IMR-90 (cell line): Measurements from ENCODE around the gene ARTN. TPM values are rescaled to one million over a fixed set of nuclear protein-coding genes. Genes with fewer than 3 reads are reported as not detected.

Source experiments
- ATAC-seq: fragments of 200-7000 bp; cut with Tn5 transposase; 2 replicates; pipeline ENCODE4 v1.9.1; 2020; ENCODE audit warnings: low read depth, mild to moderate bottlenecking, moderate library complexity
- BruUV-seq: library from RNA; stranded (reverse); fragments of 400-500 nt; replicated peaks from 2 replicates; lab custom pipeline; 2021; lab: Mats Ljungman, UMichigan
- CTCF ChIA-PET: fragments of 300-600 bp; formaldehyde crosslinking; extraction: SDS; loops from one replicate; lab custom pipeline; 2021; ENCODE audit warnings: antibody characterized with exemption; lab: Yijun Ruan, JAX
- POLR2A ChIA-PET: fragments of 300-600 bp; sonication (Branson Sonifier 250); formaldehyde crosslinking; loops from one replicate; lab custom pipeline; 2022; ENCODE audit warnings: antibody characterized with exemption; ENCODE audit not compliant: unreplicated experiment; lab: Charles Lee
- DNase-seq: peaks from one replicate; pipeline ENCODE4 v3.0.0; 2013
- H2AFZ ChIP-seq: replicated peaks from 2 replicates; pipeline ENCODE3; 2013; ENCODE audit warnings: low read length, mild to moderate bottlenecking; ENCODE audit not compliant: poor library complexity
- H2AK5ac ChIP-seq: 2 replicates; pipeline ENCODE4 v1.6.1; 2013; ENCODE audit warnings: low read depth, low read length, inconsistent platforms
- H2AK9ac ChIP-seq: replicated peaks from 2 replicates; pipeline ENCODE3; 2013; ENCODE audit warnings: mild to moderate bottlenecking, low read depth, low read length, moderate library complexity; ENCODE audit not compliant: poor library complexity
- H2BK120ac ChIP-seq: 2 replicates; pipeline ENCODE4 v1.6.1; 2013; ENCODE audit warnings: low read depth, low read length, inconsistent platforms
- H2BK15ac ChIP-seq: 3 replicates; pipeline ENCODE4 v1.6.1; 2013; ENCODE audit warnings: low read depth, low read length, inconsistent platforms
- H2BK20ac ChIP-seq: 2 replicates; pipeline ENCODE4 v1.6.1; 2013; ENCODE audit warnings: low read depth, mild to moderate bottlenecking, inconsistent platforms, low read length, moderate library complexity
- H2BK5ac ChIP-seq: 2 replicates; pipeline ENCODE4 v1.6.1; 2013; ENCODE audit warnings: mild to moderate bottlenecking, low read depth, low read length, inconsistent platforms; ENCODE audit not compliant: poor library complexity, severe bottlenecking
- H3K14ac ChIP-seq: replicated peaks from 2 replicates; pipeline ENCODE4 v1.6.1; 2013; ENCODE audit warnings: low read depth, low read length, inconsistent platforms
- H3K18ac ChIP-seq: 2 replicates; pipeline ENCODE4 v1.6.1; 2013; ENCODE audit warnings: low read depth, low read length, control low read depth
- H3K23ac ChIP-seq: 2 replicates; pipeline ENCODE4 v1.6.1; 2013; ENCODE audit warnings: low read depth, low read length, inconsistent platforms
- H3K27ac ChIP-seq: 2 replicates; pipeline ENCODE4 v1.5.1; 2013; ENCODE audit warnings: mild to moderate bottlenecking, control low read depth, low read length; ENCODE audit not compliant: insufficient read depth
- H3K27me3 ChIP-seq: 2 replicates; pipeline ENCODE4 v1.6.1; 2013; ENCODE audit warnings: low read length; ENCODE audit not compliant: control insufficient read depth, insufficient read depth
- H3K36me3 ChIP-seq: 2 replicates; pipeline ENCODE4 v1.6.1; 2013; ENCODE audit warnings: low read length, mixed read lengths; ENCODE audit not compliant: control insufficient read depth, insufficient read depth
- H3K4ac ChIP-seq: 2 replicates; pipeline ENCODE4 v1.6.1; 2013; ENCODE audit warnings: low read depth, low read length, inconsistent platforms
- H3K4me1 ChIP-seq: 2 replicates; pipeline ENCODE4 v1.6.1; 2013; ENCODE audit warnings: low read length, mixed read lengths; ENCODE audit not compliant: control insufficient read depth, insufficient read depth
- H3K4me2 ChIP-seq: 2 replicates; pipeline ENCODE4 v1.6.1; 2013; ENCODE audit warnings: low read depth, mild to moderate bottlenecking, control low read depth, low read length, moderate library complexity
- H3K4me3 ChIP-seq: 2 replicates; pipeline ENCODE4 v1.5.1; 2013; ENCODE audit warnings: low read depth, mild to moderate bottlenecking, control low read depth, low read length, moderate library complexity; ENCODE audit not compliant: insufficient read depth
- H3K56ac ChIP-seq: 2 replicates; pipeline ENCODE4 v1.6.1; 2013; ENCODE audit warnings: low read length, inconsistent platforms; ENCODE audit not compliant: insufficient read depth; ENCODE audit errors: extremely low read depth
- H3K79me1 ChIP-seq, 2 experiments: 2 replicates each; pipeline ENCODE4 v1.6.1; 2013; ENCODE audit warnings: low read length in 2 of 2, inconsistent platforms in 1 of 2, low read depth in 1 of 2
- H3K9ac ChIP-seq: 2 replicates; pipeline ENCODE4 v1.6.1; 2013; ENCODE audit warnings: low read depth, low read length, control low read depth
- H3K9me1 ChIP-seq: 2 replicates; pipeline ENCODE4 v1.6.1; 2013; ENCODE audit warnings: low read length, inconsistent platforms; ENCODE audit not compliant: insufficient read depth
- H3K9me3 ChIP-seq: 2 replicates; pipeline ENCODE4 v1.6.1; 2013; ENCODE audit warnings: low read length; ENCODE audit not compliant: control insufficient read depth, insufficient read depth
- H4K20me1 ChIP-seq: 2 replicates; pipeline ENCODE4 v1.6.1; 2013; ENCODE audit warnings: low read length, inconsistent platforms; ENCODE audit not compliant: insufficient read depth
- H4K5ac ChIP-seq: 2 replicates; pipeline ENCODE4 v1.6.1; 2013; ENCODE audit warnings: mild to moderate bottlenecking, low read depth, low read length, control low read depth
- H4K8ac ChIP-seq, 2 experiments: 2 replicates each; pipeline ENCODE4 v1.6.1; 2013; ENCODE audit warnings: low read depth in 2 of 2, low read length in 2 of 2, control low read depth in 1 of 2, inconsistent platforms in 1 of 2
- H4K91ac ChIP-seq: 2 replicates; pipeline ENCODE4 v1.6.1; 2013; ENCODE audit warnings: low read depth, low read length, inconsistent platforms; ENCODE audit not compliant: insufficient read depth
- CTCF ChIP-seq: conservative IDR thresholded peaks from 2 replicates; pipeline ENCODE4 v1.5.1; 2012; ENCODE audit warnings: mild to moderate bottlenecking, low read depth, low read length, improper control_type of control experiment
- POLR2A ChIP-seq: IDR thresholded peaks from 2 replicates; pipeline ENCODE4 v1.6.1; 2012; ENCODE audit warnings: mild to moderate bottlenecking, low read depth, low read length
- WGBS, 2 experiments: methylation state at CpG; one replicate each; pipeline versions ENCODE4 v1.1.5 to v1.1.7; 2013; ENCODE audit warnings: missing lambda C conversion rate in 2 of 2; ENCODE audit not compliant: insufficient read length in 1 of 2; ENCODE audit errors: extremely low coverage in 2 of 2; 5-methylcytosine and 5-hydroxymethylcytosine counted together
- dilution Hi-C: fragments of 300-500 bp; cut with HindIII; formaldehyde crosslinking; loops from one replicate; pipeline ENCODE4 v1.14.3; 2018; ENCODE audit warnings: low sequenced_read_pairs; ENCODE audit not compliant: unreplicated experiment
- in situ Hi-C: fragments of 300-500 bp; cut with MboI; formaldehyde crosslinking; loops from 3 replicates; pipeline ENCODE4 v1.14.3; 2019; ENCODE audit warnings: low sequenced_read_pairs, inconsistent platforms, mixed read lengths
- intact Hi-C: fragments of 100-400 bp; cut with micrococcal nuclease; formaldehyde crosslinking; loops from 2 replicates; pipeline ENCODE4 v1.10.0; 2022
- polyA plus RNA-seq, 3 experiments: library from polyadenylated mRNA; depleted of rRNA; stranded (reverse); fragments of >200 nt; gene quantifications; 2 replicates each; pipeline ENCODE4 v1.2.3, GENCODE V29; 2012; ENCODE audit warnings: low replicate concordance in 1 of 3
- total RNA-seq: library from RNA; depleted of rRNA; stranded (reverse); fragments of >200 nt; gene quantifications from 2 replicates; pipeline ENCODE4 v1.2.3, GENCODE V29; 2012

The ARTN gene
- total and polyA plus RNA-seq, 2 of the 4 experiments (the other 2 are of a cell fraction) = 0.29 TPM; not detected in 1

DNA sequence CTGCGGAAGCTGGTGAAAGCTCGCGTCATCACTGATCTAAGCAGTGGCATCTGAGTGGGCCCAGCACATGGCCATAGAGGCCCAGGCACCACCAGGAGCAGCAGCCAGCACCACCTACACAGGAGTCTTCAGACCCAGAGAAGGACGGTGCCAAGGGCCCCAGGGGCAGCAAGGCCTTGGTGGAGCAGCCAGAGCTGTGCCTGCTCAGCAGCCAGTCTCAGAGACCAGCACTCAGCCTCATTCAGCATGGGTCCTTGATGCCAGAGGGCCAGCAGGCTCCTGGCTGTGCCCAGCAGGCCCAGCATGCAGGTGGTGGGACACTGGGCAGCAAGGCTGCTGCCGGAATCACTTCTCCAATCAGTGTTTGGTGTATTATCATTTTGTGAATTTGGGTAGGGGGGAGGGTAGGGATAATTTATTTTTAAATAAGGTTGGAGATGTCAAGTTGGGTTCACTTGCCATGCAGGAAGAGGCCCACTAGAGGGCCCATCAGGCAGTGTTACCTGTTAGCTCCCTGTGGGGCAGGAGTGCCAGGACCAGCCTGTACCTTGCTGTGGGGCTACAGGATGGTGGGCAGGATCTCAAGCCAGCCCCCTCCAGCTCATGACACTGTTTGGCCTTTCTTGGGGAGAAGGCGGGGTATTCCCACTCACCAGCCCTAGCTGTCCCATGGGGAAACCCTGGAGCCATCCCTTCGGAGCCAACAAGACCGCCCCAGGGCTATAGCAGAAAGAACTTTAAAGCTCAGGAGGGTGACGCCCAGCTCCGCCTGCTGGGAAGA lies 3.2 kb upstream of the ARTN start:
- dilution Hi-C loops (no loop called here), intact Hi-C loops (loop anchor here (5.0 kb wide), 1 partner anchor 78 kb away; no protein-coding TSS in a partner anchor), in situ Hi-C loops (loop anchor here (5.0 kb wide), 1 partner anchor 158 kb away; no protein-coding TSS in a partner anchor)
- Histone ChIP-seq H2BK5ac (no peak overlapping the region), H2AK5ac (no peak overlapping the region; the same call in 1 of the 2 replicates), H3K4me1 (peaks cover 6% of the 10 kb centered on the region), H3K27me3 (no peaks in the 10 kb centered on the region), H3K56ac (no peak overlapping the region), H3K27ac (no peak overlapping the region), H3K23ac (no peak overlapping the region), H4K91ac (no peak overlapping the region), H3K4me2 (no peak overlapping the region), H4K20me1 (no peaks in the 10 kb centered on the region), H4K8ac (no peak overlapping the region), H2BK120ac (no peak overlapping the region), H3K4me3 (no peak overlapping the region), H3K14ac (no peak overlapping the region), H3K18ac (no peak overlapping the region), H2AFZ (no peak overlapping the region), H3K9me3 (peaks cover 5% of the 10 kb centered on the region), H3K9me1 (peaks cover 6% of the 10 kb centered on the region), H2BK20ac (no peak overlapping the region), H2AK9ac (no peak overlapping the region), H3K79me1 (peaks cover 0 to 12% of the 10 kb centered on the region in 2 experiments; a peak in 1 of 4 replicates), H2BK15ac (no peak overlapping the region), H3K4ac (no peak overlapping the region; the same call in 1 of the 2 replicates), H3K36me3 (peaks cover 11% of the 10 kb centered on the region), H3K9ac (no peak overlapping the region), H4K5ac (no peak overlapping the region)
- WGBS, 2 experiments = 100% methylated on average over 6 of the region's 10 CpGs; no CpG with 5 or more reads in 1 of the 2 experiments
- no TSS peak for BruUV-seq
- ATAC-seq (no peak), DNase-seq (no peak)
- ChIA-PET POLR2A (no interaction called here), CTCF (interaction anchor here (1.9 kb wide), 1 partner anchor 167 kb away, joined by 7 read pairs; no protein-coding TSS in a partner anchor)
- TF ChIP-seq CTCF = 0 out of 2 replicates have a peak, but pooled peaks have one; percentile 19
- TF ChIP-seq POLR2A = no peak
